T-helper 22 cell (primary cell): ENCODE measurements around the gene EIF4E3.
A peak's percentile ranks its signal among the peaks of the same experiment; 100 is the strongest.

Experiments used
- DNase-seq: peaks from one replicate; pipeline ENCODE4 v3.0.0-alpha.2; 2020; ENCODE audit warnings: low read depth

Gene EIF4E3

GRCh38 chr3:71723452-71724170 lies 1.6 kb downstream of the EIF4E3 start:
- peak; percentile 27 for DNase-seq

GRCh38 chr3:71722693-71723092 lies 2.5 kb downstream of the EIF4E3 start:
- no peak for DNase-seq

- no peak for DNase-seq
Observed at GRCh38 chr3:71721651-71722157, 3.5 kb downstream of the EIF4E3 start.

GRCh38 chr3:71721002-71721401 lies 4.2 kb downstream of the EIF4E3 start:
- DNase-seq = no peak

GRCh38 chr3:71718072-71718471 lies 7.1 kb downstream of the EIF4E3 start:
- peak; percentile 47 for DNase-seq

GRCh38 chr3:71714595-71714994 lies 10.6 kb downstream of the EIF4E3 start:
- DNase-seq = no peak

- no peak for DNase-seq
Observed at GRCh38 chr3:71713041-71713440, 12.2 kb downstream of the EIF4E3 start.

GRCh38 chr3:71710906-71711494 lies 14.2 kb downstream of the EIF4E3 start:
- no peak for DNase-seq

- no peak for DNase-seq
Observed at GRCh38 chr3:71709908-71710511, 15.2 kb downstream of the EIF4E3 start.

- no peak for DNase-seq
Observed at GRCh38 chr3:71708476-71709105, 16.6 kb downstream of the EIF4E3 start.

GRCh38 chr3:71707595-71707994 lies 17.6 kb downstream of the EIF4E3 start:
- DNase-seq = no peak

- no peak for DNase-seq
Observed at GRCh38 chr3:71705681-71706080, 19.5 kb downstream of the EIF4E3 start.

- no peak for DNase-seq
Observed at GRCh38 chr3:71704915-71705314, 20.3 kb downstream of the EIF4E3 start.

- DNase-seq = no peak
Observed at GRCh38 chr3:71703797-71704196, 21.4 kb downstream of the EIF4E3 start.

- peak; percentile 28 for DNase-seq
Observed at GRCh38 chr3:71702131-71703024, 22.8 kb downstream of the EIF4E3 start.

GRCh38 chr3:71701251-71701762 lies 23.9 kb downstream of the EIF4E3 start:
- DNase-seq = no peak

GRCh38 chr3:71695000-71695482 lies 30.2 kb downstream of the EIF4E3 start:
- DNase-seq = no peak

- DNase-seq = no peak
Observed at GRCh38 chr3:71694358-71694999, 30.7 kb downstream of the EIF4E3 start.

- no peak for DNase-seq
Observed at GRCh38 chr3:71693641-71694040, 31.6 kb downstream of the EIF4E3 start.

GRCh38 chr3:71692139-71692538 lies 33.1 kb downstream of the EIF4E3 start:
- no peak for DNase-seq

GRCh38 chr3:71690341-71690841 lies 34.8 kb downstream of the EIF4E3 start:
- no peak for DNase-seq
